Lung (tissue), 12 donors: ENCODE measurements around the gene EMILIN3. TPM values are rescaled to one million over a fixed set of nuclear protein-coding genes. Genes with fewer than 3 reads are reported as not detected.

Source experiments
- ATAC-seq: fragments of 200-7000 bp; cut with Tn5 transposase; one replicate; pipeline ENCODE4 v1.9.1; 2020; ENCODE audit warnings: moderate number of reproducible peaks; ENCODE audit not compliant: insufficient read depth, low FRiP score
- DNase-seq, 3 donors: peaks; one replicate each; pipeline ENCODE4 v3.0.0-alpha.2; 2013 to 2017
- H3K27ac ChIP-seq, 2 donors: one replicate each; pipeline ENCODE4 v1.5.1; 2013; ENCODE audit warnings: mild to moderate bottlenecking in 2 of 2, moderate library complexity in 2 of 2, control low read depth in 1 of 2, inconsistent platforms in 1 of 2, low read depth in 1 of 2, low read length in 1 of 2
- H3K27me3 ChIP-seq, 3 donors: one replicate each; pipeline ENCODE4 v1.5.1; 2013; ENCODE audit warnings: low read length in 2 of 3; ENCODE audit not compliant: control insufficient read depth in 3 of 3, insufficient read depth in 3 of 3
- H3K36me3 ChIP-seq, 4 donors: one replicate each; pipeline ENCODE4 v1.5.1; 2013; ENCODE audit warnings: low read length in 4 of 4, mild to moderate bottlenecking in 1 of 4, moderate library complexity in 1 of 4; ENCODE audit not compliant: control insufficient read depth in 4 of 4, insufficient read depth in 4 of 4
- H3K4me1 ChIP-seq, 5 donors: one replicate each; pipeline ENCODE4 v1.5.1; 2013; ENCODE audit warnings: low read length in 5 of 5, mild to moderate bottlenecking in 2 of 5, moderate library complexity in 1 of 5; ENCODE audit not compliant: control insufficient read depth in 5 of 5, insufficient read depth in 5 of 5
- H3K4me3 ChIP-seq: one replicate; pipeline ENCODE4 v1.5.1; 2013; ENCODE audit warnings: mild to moderate bottlenecking, control low read depth, moderate library complexity
- H3K9ac ChIP-seq, 2 donors: one replicate each; pipeline ENCODE4 v1.5.1; 2013; ENCODE audit warnings: low read length in 2 of 2, control low read depth in 1 of 2; ENCODE audit not compliant: insufficient read depth in 1 of 2
- H3K9me3 ChIP-seq, 4 donors: one replicate each; pipeline ENCODE4 v1.5.1; 2013; ENCODE audit warnings: low read length in 3 of 4, mild to moderate bottlenecking in 1 of 4, moderate library complexity in 1 of 4; ENCODE audit not compliant: control insufficient read depth in 4 of 4, insufficient read depth in 3 of 4
- WGBS, 2 donors: extraction: QIAGEN DNeasy Blood & Tissue Kit; methylation state at CpG; one replicate each; pipeline ENCODE4 v1.1.7; 2013; 5-methylcytosine and 5-hydroxymethylcytosine counted together
- polyA plus RNA-seq, 2 donors: library from polyadenylated mRNA; stranded (reverse); fragments of 200-250 nt; gene quantifications; one replicate each; pipeline ENCODE4 v1.2.1, GENCODE V29; 2013
- total RNA-seq, 2 donors: library from RNA; depleted of rRNA in 1 of 2; stranded (reverse); fragments of >200 nt in 1 of 2; gene quantifications; one replicate each; pipeline ENCODE4 v1.2.1, GENCODE V29; 2014 to 2021
- TF ChIP-seq, protein P1 (sequence below): IDR thresholded peaks from 2 replicates; pipeline ENCODE4 v1.5.1; 2012; ENCODE audit warnings: mild to moderate bottlenecking; ENCODE audit errors: control extremely low read depth, extremely low read depth
- donor health status: control.
- donor health status: control.
- donor health status: Bipolar disorder and iron deficiency.
- donor health status: healthy.
- donor health status: DM: yes; HTN: yes; CAD: no.

Gene EMILIN3
- total and polyA plus RNA-seq, 4 donors = 0.06 to 1.7 (median 0.29) TPM

DNA sequence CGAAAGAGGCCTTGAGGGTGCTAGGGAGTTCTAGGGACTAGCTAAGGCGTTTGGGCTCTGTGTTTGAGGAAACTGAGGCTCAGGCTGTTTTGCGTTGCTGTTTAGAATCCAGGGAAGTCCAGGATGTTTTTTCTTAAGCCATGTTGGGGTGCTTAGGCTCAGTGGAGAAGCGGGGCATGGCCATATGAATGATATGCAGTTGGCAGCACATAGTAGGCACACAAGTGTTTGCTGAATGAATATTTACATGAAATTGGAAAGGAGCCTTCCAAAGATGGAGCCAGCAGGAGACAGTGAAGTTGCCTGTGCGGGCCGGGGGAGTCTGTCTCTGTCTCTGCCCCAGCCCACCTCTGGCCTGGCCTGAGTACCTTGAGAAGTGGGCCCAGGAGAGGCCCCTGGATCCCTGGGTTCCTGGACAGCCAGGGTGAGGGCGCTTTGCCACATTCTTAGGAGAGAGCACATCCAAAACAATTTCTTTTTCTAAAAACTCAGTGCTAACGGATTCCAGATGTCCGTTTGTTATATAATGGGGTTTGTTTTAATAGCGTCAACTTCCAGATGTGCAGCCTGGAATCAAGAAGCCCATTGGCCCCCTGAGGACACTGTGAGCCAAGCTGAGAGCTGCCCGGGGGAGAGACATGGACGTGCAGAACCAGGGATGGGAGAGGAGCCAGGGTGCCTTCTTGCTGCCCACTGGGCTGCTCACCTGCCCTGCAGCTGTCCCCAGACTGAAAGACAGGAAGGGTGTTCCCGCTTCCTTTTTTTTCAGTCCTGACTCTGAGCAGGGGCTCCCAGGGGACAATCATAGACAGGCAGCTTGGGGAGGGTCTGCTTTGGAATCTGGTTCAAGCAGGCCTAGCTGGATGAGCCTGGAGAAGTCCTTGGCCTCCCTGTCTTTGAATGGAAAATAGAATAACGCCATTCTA lies 20.1 kb upstream of the EMILIN3 start:
- Histone ChIP-seq H3K4me1 (peaks cover 0 to 5% (median 0%) of the 10 kb centered on the region in 5 donors), H3K9ac (no peak overlapping the region), H3K36me3 (no peaks in the 10 kb centered on the region), H3K27ac (no peak overlapping the region), H3K9me3 (peaks cover 0 to 2% (median 0%) of the 10 kb centered on the region in 4 donors), H3K27me3 (no peaks in the 10 kb centered on the region), H3K4me3 (no peak overlapping the region)
- DNase-seq = peak; percentile 35 to 87 (median 82)
- TF ChIP-seq, protein P1, sequence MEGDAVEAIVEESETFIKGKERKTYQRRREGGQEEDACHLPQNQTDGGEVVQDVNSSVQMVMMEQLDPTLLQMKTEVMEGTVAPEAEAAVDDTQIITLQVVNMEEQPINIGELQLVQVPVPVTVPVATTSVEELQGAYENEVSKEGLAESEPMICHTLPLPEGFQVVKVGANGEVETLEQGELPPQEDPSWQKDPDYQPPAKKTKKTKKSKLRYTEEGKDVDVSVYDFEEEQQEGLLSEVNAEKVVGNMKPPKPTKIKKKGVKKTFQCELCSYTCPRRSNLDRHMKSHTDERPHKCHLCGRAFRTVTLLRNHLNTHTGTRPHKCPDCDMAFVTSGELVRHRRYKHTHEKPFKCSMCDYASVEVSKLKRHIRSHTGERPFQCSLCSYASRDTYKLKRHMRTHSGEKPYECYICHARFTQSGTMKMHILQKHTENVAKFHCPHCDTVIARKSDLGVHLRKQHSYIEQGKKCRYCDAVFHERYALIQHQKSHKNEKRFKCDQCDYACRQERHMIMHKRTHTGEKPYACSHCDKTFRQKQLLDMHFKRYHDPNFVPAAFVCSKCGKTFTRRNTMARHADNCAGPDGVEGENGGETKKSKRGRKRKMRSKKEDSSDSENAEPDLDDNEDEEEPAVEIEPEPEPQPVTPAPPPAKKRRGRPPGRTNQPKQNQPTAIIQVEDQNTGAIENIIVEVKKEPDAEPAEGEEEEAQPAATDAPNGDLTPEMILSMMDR = no peak
- whole genome bisulfite sequencing, 2 donors = 75 to 87% methylated on average over 14 of the region's 14 CpGs
- no peak for ATAC-seq

DNA sequence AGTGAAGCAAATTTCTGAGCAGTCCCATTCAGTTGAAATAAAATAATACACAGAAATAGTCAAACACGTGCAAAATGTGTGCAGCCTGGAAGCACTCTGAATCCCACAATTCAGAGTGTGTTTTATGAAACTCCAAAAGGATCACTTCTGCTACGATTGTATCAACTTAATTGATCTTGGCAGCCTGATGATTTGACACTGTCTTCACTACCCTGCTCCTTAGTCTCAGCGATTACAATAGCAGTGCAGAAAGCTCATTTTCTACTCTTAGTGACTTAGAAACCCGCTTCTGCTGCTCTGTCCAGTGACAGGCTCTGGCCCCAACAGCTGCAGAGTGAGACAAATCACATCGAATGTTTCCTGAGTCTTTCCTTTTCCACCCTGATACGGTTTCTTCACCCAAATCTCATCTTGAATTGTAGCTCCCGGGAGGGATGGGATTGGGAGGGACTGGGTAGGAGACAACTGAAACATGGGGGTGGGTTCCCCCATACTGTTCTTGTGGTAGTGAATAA lies 16.2 kb upstream of the EMILIN3 start:
- ATAC-seq = no peak
- Histone ChIP-seq H3K4me3 (no peak overlapping the region), H3K9ac (no peak overlapping the region), H3K27ac (no peak overlapping the region), H3K9me3 (peaks cover 0 to 2% (median 0%) of the 10 kb centered on the region in 4 donors), H3K4me1 (peaks cover 0 to 9% (median 0%) of the 10 kb centered on the region in 5 donors), H3K36me3 (no peaks in the 10 kb centered on the region), H3K27me3 (peaks cover 0 to 3% (median 0%) of the 10 kb centered on the region in 3 donors)
- no peak for DNase-seq
- 75 to 76% methylated on average over 7 of the region's 7 CpGs for WGBS, 2 donors
- TF ChIP-seq, protein P1 = no peak

DNA sequence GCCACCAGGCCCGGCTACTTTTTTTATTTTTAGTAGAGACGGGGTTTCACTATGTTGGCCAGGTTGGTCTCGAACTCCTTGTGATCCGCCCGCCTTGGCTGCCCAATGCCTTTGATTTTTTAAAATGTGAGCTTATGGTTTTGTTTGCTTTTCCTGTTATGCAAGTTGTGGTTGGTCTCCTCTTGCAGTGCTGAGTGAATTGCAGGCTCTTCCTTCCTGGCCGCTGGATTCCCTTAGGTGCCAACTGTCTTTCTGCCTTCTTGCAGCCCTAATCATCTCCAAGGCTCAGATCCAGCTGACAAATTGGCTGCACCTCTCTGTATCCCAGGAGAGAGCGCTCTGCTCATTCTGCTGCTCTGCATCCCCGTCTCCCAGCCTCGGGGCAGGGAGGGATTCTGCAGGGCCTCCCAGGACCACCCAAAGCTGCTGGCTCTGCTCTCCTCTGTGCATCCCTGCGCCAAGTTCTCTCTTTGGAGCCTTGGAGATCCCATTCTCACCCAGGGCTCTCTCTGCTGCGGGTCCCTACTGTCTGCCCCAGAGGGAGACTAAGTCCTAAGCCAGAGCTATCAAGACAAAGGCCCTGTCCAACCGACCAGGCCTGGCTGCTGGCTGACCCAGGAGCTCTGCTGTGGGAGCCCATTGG lies 14.1 kb upstream of the EMILIN3 start:
- Histone ChIP-seq H3K4me1 (peaks cover 0 to 5% (median 0%) of the 10 kb centered on the region in 5 donors), H3K9ac (no peak overlapping the region), H3K27ac (no peak overlapping the region), H3K27me3 (peaks cover 0 to 3% (median 0%) of the 10 kb centered on the region in 3 donors), H3K4me3 (no peak overlapping the region), H3K9me3 (peaks cover 0 to 3% (median 0%) of the 10 kb centered on the region in 4 donors), H3K36me3 (no peaks in the 10 kb centered on the region)
- 52 to 66% methylated on average over 12 of the region's 12 CpGs for WGBS, 2 donors
- peak in 1 of 3 donors; percentile 26 for DNase-seq
- no peak for ATAC-seq
- TF ChIP-seq, protein P1 = no peak
